Dermis blood vessel endothelial cell (primary cell): ENCODE measurements around the gene XYLT1. TPM values are rescaled to one million over a fixed set of nuclear protein-coding genes. Genes with fewer than 3 reads are reported as not detected.

Source experiments
- DNase-seq: peaks from one replicate; pipeline ENCODE4 v3.0.0; 2010
- total RNA-seq: library from RNA; depleted of rRNA; stranded (reverse); fragments of >200 nt; gene quantifications from 2 replicates; pipeline ENCODE4 v1.2.3, GENCODE V29; 2014

The XYLT1 gene
- total RNA-seq, 1 donor from 2014 or later = 2.0 TPM

DNA sequence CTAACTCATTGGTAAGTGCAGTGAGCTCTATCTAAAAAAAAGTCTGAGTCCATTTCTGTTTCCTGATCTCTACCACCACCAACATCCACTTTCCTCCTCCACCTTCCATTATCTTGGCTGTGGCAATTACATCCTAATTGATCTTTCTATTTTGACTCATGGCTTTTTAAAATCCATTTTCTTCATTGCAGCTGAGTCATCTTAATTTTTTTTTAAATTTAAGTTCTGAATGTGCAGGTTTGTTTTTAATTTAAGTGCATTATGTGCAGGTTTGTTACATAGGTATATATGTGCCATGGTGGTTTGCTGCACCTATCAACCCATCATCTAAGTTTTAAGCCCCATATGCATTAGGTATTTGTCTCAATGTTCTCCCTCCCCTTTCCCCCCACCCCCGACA, 390.7 kb downstream of the XYLT1 start:
- no peak for DNase-seq

DNA sequence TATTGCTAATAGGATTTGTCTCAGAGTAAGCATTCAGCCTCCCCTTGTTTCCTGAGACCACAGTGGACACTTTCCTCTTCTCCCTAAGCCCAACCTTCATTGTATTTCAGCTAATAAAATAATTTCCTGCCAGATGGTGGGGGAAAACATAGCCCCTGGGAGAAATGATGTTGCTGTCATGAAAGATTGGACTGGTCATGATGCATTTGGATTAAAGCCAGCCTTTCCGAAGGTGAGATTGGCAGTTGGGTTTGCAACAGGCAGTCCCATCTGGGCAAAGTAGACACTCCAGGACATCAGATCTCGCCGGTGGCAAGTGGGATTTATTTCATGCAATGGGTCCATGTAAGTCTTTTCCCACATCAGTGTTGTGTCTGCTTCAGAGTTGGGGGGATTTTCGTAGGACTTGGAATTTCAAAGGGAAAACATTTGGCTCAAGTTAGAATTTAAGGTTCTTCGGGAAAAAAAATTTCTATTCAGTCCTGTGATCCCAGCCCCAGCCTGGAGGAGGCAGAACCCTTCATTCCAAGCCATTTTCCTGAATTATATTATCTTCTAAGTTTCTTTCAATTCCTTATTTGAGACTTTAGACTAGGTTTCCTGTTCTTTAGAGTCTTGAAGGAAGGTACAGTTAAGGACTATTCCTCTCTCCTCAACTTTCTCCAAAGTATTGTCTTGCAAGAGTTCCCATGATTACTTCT, 391.7 kb downstream of the XYLT1 start:
- no peak for DNase-seq

DNA sequence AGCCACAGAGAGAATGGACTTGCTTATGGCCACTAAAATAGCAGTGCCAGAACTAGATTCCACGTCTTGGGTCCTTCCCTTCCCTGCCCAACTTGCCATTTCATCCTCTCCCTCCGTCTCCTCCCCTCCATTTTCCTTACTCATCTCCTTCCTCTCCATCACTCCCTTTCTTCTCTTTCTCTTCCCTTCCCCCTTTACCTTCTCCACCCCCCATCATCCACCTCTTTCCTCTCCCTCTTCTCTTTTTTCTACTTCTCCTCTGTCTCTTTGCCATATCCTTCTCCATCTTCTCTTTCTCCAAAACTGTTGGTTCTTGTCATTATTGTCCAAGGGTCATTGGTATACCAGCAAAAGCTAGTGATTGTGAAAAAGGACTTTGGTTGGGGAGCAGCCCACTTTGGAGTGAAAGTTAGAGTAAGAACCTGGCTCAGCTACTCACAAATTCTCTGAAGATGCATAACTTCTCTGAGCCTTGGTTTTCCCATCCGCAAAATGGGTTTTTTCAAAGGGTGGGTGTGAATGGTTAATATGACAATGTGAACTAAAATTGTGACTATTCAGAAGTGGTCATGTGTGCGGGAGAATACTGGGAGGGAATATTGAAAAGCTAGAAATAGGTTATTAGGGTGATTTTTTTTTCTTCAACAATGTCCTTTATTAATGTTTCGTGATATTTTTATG, 393.8 kb downstream of the XYLT1 start:
- no peak for DNase-seq

DNA sequence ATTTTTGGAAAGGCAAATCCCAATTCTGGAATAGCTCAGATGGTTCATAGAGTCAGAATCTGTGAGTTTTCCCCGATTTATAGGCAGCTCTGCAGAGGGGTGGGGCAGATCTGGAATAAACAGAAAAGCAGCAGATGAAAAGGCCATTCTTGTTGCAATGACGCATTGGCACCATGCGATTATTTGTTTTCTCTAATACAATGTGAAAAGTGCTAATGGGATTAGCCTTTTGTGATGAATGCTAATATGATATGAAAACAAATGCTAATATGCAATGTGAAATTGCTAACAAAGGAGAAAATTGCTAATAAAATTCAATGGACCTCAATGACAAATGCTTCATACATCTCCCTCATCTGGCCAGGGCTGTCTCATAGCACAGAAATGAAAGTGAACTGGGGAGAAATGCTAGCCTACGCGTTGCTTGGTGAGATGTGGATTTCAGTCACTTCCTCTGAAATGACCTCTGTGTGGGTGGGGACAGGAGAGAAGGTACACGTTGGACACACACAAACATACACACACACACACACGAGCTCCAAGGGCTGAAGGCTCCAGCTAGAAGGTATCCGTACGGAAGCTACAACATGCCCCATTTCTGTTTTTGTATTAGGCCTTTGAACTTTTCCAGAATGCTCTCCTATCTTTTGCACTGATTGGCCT, 394.5 kb downstream of the XYLT1 start:
- DNase-seq = no peak

DNA sequence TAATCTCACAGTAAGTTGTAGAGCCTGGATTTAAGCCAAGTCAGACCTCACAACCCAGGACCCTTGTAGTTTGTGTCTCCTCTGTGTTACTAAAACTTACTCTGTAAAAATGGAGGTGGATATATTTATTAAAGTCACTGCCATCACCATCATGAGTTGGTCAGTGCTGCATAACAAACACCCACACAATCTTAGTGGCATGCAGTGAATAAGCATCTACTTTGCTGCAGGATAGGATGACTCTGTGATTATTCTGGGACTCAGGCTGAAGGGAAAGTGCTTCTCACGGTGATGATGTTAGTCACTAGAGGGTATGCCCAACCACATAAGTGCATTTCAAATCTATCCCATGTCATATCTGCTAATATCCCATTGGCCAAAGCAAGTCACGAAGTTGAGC, 398.7 kb downstream of the XYLT1 start:
- DNase-seq = no peak

DNA sequence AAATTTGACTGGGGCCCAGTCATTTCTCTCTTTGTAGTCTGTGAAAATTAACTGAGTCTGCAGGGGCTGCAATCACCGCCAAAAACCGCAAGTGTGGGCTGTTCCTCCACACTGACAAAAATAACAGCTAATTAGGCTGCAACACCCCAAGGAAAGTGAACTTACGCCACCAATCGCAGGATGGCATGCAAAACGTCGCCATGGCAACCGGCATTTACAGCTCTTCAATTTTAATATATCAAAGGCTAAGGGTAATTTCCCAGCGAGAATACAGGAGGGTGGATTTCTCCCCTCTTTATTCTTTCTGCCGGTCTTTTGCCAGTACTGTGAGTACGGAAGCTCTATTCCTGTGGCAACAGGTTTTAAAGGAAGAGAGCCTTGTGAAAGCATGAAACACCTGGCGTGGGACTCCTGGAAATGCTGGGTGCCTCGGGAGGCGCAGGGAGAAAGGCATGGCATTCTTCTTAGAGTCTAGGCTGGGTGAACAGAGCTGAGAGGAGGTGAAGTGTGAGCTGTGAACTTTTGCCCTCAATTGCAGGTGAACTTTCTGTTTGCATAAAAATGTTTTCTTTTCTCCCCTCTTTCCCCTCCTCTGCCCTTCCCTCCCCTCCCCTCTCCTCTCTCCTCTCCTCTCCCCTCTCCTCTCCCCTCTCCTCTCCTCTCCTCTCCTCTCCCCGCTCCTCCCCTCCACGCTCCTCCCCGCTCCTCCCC, 399.7 kb downstream of the XYLT1 start:
- no peak for DNase-seq

DNA sequence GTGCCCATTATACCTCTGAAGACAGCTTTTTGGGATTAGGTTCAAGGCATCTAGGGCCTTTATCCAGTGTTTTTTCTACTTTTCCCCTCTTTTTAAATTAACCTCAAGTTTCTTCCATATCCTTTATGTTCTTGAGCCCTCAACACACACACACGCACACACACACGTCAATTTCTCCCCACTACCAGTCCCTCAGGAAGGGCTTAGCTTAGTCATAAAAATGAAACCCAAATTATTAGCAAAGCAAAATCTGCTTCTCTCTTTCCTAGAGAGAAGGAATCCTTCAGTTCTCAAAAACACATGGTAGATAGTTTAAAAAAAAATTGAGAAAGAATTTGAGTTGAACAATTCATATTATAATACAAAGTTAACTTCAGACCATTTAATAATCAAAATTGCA, 401.1 kb downstream of the XYLT1 start:
- DNase-seq = no peak

DNA sequence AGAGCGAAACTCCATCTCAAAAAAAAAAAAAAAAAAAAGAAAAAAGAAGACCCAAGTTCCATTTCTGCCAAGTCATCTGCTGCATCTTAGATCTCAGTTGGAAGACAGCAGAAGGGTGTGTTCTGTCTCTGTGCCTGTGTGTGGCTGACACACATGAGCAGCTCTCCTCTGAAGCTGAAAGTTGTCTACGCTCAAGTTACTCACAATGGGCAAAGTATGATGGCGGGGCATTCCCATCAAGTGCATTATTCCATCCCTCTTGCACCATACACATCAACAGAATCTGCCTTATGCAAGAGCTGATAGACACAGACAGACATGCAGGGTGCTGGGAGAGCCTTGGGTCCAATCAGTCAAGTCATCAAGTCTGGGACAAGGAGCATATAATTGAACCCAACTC, 402.2 kb downstream of the XYLT1 start:
- DNase-seq = no peak

DNA sequence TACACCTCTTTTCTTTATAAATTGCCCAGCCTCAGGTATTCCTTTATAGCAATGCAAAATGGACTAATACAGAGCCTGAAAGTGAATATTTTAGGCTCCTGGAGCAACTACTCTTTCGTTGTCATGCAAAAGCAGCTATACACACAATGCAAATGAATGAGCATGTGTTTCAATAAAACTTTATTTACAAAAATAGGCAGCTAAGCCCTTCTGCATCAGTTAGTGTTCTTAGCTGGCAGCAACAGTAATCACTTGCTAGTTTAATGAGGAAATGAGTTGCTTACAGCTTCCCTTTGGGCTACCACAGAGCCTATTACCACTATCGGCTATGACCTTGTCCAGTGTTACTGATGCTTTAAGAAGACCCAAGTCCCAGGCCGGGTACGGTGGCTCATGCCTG, 402.9 kb downstream of the XYLT1 start:
- DNase-seq = no peak

DNA sequence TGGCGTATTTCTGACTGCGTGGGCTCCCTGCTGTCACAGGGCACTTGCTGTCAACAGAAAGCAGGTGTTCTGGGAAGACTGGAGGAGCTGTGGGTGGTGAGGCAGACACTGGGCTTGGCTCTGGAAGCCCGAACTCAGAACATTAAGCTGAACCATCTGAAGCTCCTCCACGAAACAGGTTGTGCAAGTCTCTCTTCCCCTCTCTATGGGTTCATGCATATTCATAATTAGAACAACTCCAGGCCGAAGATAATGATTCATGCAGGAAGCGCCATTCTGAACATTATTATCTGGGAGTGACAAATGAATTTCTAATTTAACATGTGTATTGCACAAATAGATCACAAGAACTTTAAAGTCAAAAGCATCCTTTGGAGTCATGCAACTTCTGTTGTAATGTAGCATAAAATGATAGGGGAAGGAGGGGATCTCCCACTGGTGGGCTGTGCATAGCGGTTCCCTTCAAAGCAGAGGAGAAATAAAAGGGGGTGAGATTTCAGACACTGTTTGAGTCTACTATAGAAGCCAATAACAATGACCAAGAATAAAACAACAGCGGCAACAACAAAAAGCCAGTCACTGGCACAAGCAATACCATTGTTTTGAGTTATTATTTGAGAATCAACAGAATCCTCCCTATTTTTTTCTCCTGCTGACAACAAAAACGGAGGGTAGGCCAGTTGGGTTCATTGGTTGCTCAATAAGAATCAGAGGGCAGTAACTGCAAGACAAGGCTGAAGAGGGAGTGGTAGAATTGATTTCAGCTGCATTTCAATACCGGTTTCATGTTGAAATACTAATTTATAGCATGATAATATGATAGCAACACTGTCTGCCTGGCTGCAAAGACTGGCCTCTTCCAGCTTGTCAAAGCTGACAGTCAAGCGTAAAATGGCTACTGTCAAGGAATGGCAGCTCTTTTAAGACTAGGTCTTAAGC, 407.3 kb downstream of the XYLT1 start:
- no peak for DNase-seq

DNA sequence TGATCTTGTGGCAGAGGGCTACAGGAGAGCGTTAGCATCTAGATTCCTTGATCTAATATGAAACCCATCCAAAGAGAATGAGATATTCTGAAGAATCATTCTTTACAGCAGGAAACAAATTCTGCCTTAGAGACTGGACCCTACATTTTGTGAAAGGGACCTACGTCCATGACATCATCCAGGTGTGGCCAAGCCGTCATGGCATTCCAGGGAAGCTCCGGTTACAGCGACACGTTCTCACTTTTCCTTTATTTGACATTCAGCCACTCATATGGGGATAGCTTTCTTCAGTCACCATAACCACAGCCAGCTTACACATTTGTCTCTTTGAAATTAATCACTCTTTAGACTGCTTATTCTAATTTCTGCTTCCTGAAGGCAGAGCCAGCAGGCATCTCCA, 408.1 kb downstream of the XYLT1 start:
- no peak for DNase-seq

DNA sequence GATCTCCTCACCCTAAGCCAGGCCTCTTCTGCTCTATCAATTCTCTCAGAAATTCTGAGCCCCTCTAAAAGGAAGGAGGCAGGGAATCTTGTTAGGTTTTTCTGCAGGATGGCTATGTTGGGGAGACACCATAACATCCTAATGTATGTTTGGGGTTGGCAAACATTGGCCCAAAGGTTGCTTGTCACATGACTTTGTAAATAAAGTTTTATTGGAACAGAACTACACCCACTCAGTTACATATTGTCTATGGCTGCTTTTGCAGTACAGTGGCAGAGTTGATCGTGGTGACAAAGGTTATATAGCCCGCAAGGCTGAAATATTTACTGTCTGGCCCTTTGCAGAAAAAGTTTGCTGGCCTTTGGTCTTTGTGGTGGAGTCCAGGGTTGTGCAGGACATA, 409.4 kb downstream of the XYLT1 start:
- DNase-seq = no peak

DNA sequence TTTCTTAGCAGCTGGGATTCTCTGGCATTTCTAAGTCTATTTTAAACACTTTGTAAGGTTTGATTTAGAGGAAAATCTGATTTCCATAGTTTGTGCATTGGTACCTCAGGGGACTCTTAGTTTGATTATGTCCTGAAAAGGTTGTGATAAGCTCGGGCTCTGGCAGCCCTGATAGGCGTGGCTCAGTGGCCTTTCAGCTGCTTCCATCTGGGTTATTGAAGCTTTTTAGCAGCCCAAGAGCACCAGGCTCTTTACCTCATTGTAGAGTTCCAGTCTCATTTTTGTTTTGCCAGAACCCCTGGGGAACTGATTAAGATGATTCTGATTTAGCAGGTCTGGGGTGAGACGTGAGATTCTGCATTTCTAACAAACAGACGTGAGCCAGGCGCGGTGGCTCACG, 412.3 kb downstream of the XYLT1 start:
- no peak for DNase-seq

DNA sequence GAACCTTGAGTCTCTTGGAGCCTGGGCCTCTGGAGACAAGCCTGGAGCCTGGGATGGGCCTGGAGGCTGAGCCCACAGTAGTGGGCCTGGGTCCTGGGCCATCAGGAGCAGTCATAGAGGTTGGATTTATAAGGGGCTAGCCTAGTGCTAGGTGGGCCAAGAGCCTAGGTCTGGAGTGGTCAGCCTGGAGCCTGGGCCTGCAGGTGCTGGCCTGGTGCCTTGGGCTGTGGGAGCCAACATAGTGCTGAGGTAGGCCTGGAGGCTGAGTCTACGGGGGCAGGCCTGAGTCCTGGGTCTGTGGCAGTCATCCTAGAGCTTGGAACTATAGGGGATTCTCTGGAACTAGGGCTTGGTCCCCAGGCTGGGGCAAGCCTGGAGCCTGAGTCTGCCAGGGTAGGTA, 414.1 kb downstream of the XYLT1 start:
- DNase-seq = no peak

DNA sequence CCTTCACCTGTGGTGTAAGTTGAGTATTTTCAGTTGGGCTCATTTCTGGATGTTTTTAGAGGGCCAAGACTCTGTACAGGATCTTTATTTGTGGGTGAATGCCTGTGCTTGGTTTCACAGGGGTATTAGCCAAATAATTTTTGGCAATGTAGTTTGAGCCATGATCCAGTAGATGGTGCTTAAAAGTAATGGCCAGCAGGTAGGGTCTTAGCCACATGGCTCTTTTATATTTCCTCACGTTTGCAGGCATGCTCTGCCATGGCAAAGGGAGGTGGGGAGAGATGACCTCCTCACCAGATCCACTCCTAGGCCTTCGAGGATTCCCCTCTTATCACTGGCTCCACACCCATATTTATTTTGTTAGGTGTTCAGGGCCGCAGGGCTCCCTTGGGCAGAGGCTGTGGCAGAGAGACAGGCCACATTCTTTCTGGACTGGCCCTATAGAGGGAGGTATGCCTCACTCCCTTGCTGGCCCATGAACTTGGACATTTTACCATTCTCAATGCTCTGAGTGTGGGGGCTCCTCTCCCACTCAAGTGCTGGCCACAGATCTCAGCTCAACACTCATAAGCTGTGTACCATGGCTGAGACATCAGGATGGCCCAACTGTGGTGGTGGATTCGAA, 417.1 kb downstream of the XYLT1 start:
- no peak for DNase-seq
